Naive thymus-derived CD4-positive, alpha-beta T cell (primary cell): Measurements from ENCODE around the gene IL1RAPL2. TPM values are rescaled to one million over a fixed set of nuclear protein-coding genes. Genes with fewer than 3 reads are reported as not detected.

Experiments used
- ATAC-seq: fragments of 150-1000 bp; cut with Tn5 transposase; 2 replicates; pipeline ENCODE4 v1.10.0; 2021; ENCODE audit warnings: mild to moderate bottlenecking, moderate library complexity
- CTCF ChIA-PET: fragments of 350-600 bp; sonication (Branson Sonifier 250); formaldehyde crosslinking; loops from one replicate; lab custom pipeline; 2021; ENCODE audit warnings: antibody characterized with exemption; lab: Charles Lee
- POLR2A ChIA-PET: fragments of 350-600 bp; sonication (Branson Sonifier 250); formaldehyde crosslinking; loops from one replicate; lab custom pipeline; 2021; ENCODE audit warnings: antibody characterized with exemption, inconsistent platforms; lab: Charles Lee
- DNase-seq, 9 donors: peaks; one replicate each; pipeline versions ENCODE4 v3.0.0 to v3.0.0-alpha.2; 2020 to 2022; ENCODE audit warnings: mixed read lengths in 1 of 9
- H3K27ac ChIP-seq: one replicate; pipeline ENCODE4 v1.7.0; 2013; ENCODE audit warnings: mild to moderate bottlenecking, low read depth, low read length, moderate library complexity
- H3K27me3 ChIP-seq, 2 donors: one replicate each; pipeline ENCODE4 v1.7.0; 2013; ENCODE audit warnings: low read length in 2 of 2, mild to moderate bottlenecking in 2 of 2, moderate library complexity in 2 of 2; ENCODE audit not compliant: control insufficient read depth in 2 of 2, insufficient read depth in 2 of 2
- H3K36me3 ChIP-seq, 3 experiments: 1 replicate in 2 of 3; 2 replicates in 1 of 3; pipeline ENCODE4 v1.7.0; 2013; ENCODE audit warnings: low read length in 3 of 3, mild to moderate bottlenecking in 3 of 3, moderate library complexity in 1 of 3; ENCODE audit not compliant: insufficient read depth in 3 of 3, control insufficient read depth in 2 of 3
- H3K4me1 ChIP-seq, 2 donors: one replicate each; pipeline ENCODE4 v1.7.0; 2013; ENCODE audit warnings: low read length in 2 of 2, mild to moderate bottlenecking in 2 of 2, moderate library complexity in 1 of 2; ENCODE audit not compliant: control insufficient read depth in 2 of 2, insufficient read depth in 2 of 2
- H3K4me3 ChIP-seq: 2 replicates; pipeline ENCODE4 v1.7.0; 2013; ENCODE audit warnings: mild to moderate bottlenecking, low read length
- H3K9me3 ChIP-seq, 3 experiments: 1 replicate in 2 of 3; 2 replicates in 1 of 3; pipeline ENCODE4 v1.7.0; 2013; ENCODE audit warnings: low read length in 3 of 3; ENCODE audit not compliant: control insufficient read depth in 2 of 3
- H3K27ac Mint-ChIP-seq, 9 donors: one replicate each; pipeline ENCODE4 v1.8.0; 2020 to 2022; ENCODE audit warnings: mixed read lengths in 9 of 9, mild to moderate bottlenecking in 8 of 9, moderate library complexity in 5 of 9, inconsistent platforms in 2 of 9
- H3K27me3 Mint-ChIP-seq, 5 donors: one replicate each; pipeline ENCODE4 v1.8.0; 2021 to 2022; ENCODE audit warnings: mixed read lengths in 5 of 5, mild to moderate bottlenecking in 1 of 5
- H3K36me3 Mint-ChIP-seq, 5 donors: one replicate each; pipeline ENCODE4 v1.8.0; 2020 to 2022; ENCODE audit warnings: mixed read lengths in 5 of 5, mild to moderate bottlenecking in 3 of 5, inconsistent platforms in 1 of 5
- H3K4me1 Mint-ChIP-seq, 7 donors: one replicate each; pipeline ENCODE4 v1.8.0; 2020 to 2022; ENCODE audit warnings: mixed read lengths in 7 of 7, mild to moderate bottlenecking in 3 of 7, inconsistent platforms in 1 of 7
- H3K4me3 Mint-ChIP-seq, 10 donors: one replicate each; pipeline ENCODE4 v1.8.0; 2020 to 2022; ENCODE audit warnings: mild to moderate bottlenecking in 10 of 10, mixed read lengths in 10 of 10, moderate library complexity in 6 of 10, inconsistent platforms in 2 of 10
- H3K9me3 Mint-ChIP-seq, 11 donors: one replicate each; pipeline ENCODE4 v1.8.0; 2020 to 2022; ENCODE audit warnings: mixed read lengths in 11 of 11, mild to moderate bottlenecking in 4 of 11, inconsistent platforms in 1 of 11, moderate library complexity in 1 of 11
- intact Hi-C, 2 donors: fragments of 100-400 bp; cut with micrococcal nuclease; formaldehyde crosslinking; loops; one replicate each; pipeline ENCODE4 v1.15.1; 2023
- polyA plus RNA-seq, 2 donors: library from polyadenylated mRNA; unstranded; fragments of 300-500 nt; fragmentation: Illumina TruSeq; gene quantifications; one replicate each; pipeline ENCODE4 v1.2.3, GENCODE V29; 2021
- total RNA-seq, 6 experiments: library from RNA in 5 of 6; stranded (reverse) in 5 of 6; gene quantifications; 1 replicate in 5 of 6; 2 replicates in 1 of 6; pipeline ENCODE4 v1.2.3 and lab custom pipeline; 2021 to 2026

The IL1RAPL2 gene
- total and polyA plus RNA-seq, 7 experiments from 2014 or later, result not detected

DNA sequence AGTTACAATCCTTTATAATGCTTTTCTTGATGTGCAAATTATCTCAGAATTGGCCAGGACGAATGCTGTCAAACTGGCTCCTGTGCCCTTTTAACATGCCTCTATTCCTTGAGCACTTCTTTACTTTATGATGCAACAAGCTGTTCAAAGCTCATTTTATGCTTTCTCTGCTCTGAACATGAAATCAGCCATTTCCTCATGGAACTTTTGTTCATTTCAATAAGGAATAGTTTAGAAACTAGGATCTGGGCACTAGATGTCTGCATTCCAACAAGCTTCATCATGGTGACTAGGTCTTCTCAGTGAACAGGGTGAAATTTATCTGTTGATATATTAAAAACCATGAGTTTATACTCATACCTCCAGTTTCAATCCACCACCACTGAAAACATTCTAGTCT is 741.8 kb downstream of the IL1RAPL2 start:
- H3K27ac ChIP-seq, result no peak overlapping the region
- intact Hi-C loops, result no loop called here
- no peak overlapping the region for H3K4me3 ChIP-seq
- no peaks in the 10 kb centered on the region for H3K27me3 Mint-ChIP-seq
- ChIA-PET POLR2A (no interaction called here), CTCF (no interaction called here)
- no peak for DNase-seq
- H3K27me3 ChIP-seq, result no peaks in the 10 kb centered on the region
- no peaks in the 10 kb centered on the region for H3K4me1 Mint-ChIP-seq
- no peak overlapping the region for H3K4me3 Mint-ChIP-seq
- H3K36me3 Mint-ChIP-seq, result no peaks in the 10 kb centered on the region
- no peaks in the 10 kb centered on the region for H3K36me3 ChIP-seq
- H3K9me3 ChIP-seq, result no peaks in the 10 kb centered on the region
- H3K9me3 Mint-ChIP-seq, result no peaks in the 10 kb centered on the region
- no peak overlapping the region for H3K27ac Mint-ChIP-seq
- ATAC-seq, result no peak
- H3K4me1 ChIP-seq, result no peaks in the 10 kb centered on the region

DNA sequence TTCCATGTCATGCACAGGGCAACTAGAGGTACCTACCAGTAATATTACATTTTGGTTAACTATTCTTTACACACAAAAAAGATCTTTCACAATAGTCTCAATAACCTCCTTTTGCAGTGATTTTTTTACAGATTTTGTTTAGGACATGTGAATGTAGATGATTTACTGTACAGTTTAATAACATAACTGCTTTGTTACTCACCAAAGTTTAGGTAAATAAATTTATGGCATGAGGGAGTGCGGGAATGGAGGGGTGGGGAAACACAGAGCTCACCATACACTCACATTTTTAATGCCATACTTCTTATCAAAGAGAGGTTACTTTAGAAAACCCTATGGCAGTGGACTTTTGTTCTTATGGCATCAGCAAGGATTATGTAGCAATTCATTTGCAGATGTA is 747.6 kb downstream of the IL1RAPL2 start:
- Histone ChIP-seq H3K9me3 (no peaks in the 10 kb centered on the region), H3K27me3 (no peaks in the 10 kb centered on the region), H3K4me1 (no peaks in the 10 kb centered on the region), H3K27ac (no peak overlapping the region), H3K4me3 (no peak overlapping the region), H3K36me3 (no peaks in the 10 kb centered on the region)
- ATAC-seq, result no peak
- intact Hi-C loops, result no loop called here
- Mint-ChIP-seq H3K27me3 (no peaks in the 10 kb centered on the region), H3K27ac (no peak overlapping the region), H3K4me3 (no peak overlapping the region), H3K4me1 (no peaks in the 10 kb centered on the region), H3K36me3 (no peaks in the 10 kb centered on the region), H3K9me3 (no peaks in the 10 kb centered on the region)
- no peak for DNase-seq
- ChIA-PET CTCF (no interaction called here), POLR2A (no interaction called here)

DNA sequence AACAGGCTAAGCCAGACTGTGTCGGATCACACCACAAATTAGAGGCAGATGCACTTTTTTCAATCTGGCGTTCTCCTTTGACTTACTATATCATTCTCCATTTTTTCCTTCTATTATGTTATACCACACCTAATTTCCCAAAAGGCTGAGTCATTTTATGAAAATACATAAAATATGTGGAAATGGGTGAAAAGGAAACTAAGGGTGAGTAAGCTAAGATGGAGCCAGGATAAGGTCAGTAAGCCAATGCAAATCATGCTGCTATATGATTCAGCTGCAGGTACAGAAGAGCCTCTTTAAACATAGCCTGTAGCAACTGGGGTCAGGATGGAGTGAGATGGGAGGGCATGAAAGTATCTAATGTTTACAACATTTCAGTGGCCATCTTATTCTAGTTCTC is 748.5 kb downstream of the IL1RAPL2 start:
- DNase-seq, result no peak
- H3K27me3 ChIP-seq, result no peaks in the 10 kb centered on the region
- Mint-ChIP-seq H3K9me3 (no peaks in the 10 kb centered on the region), H3K4me3 (no peak overlapping the region), H3K27ac (no peak overlapping the region), H3K36me3 (no peaks in the 10 kb centered on the region), H3K4me1 (no peaks in the 10 kb centered on the region), H3K27me3 (no peaks in the 10 kb centered on the region)
- CTCF ChIA-PET, result no interaction called here
- no peak overlapping the region for H3K4me3 ChIP-seq
- H3K4me1 ChIP-seq, result no peaks in the 10 kb centered on the region
- POLR2A ChIA-PET, result no interaction called here
- H3K27ac ChIP-seq, result no peak overlapping the region
- no peak for ATAC-seq
- no peaks in the 10 kb centered on the region for H3K36me3 ChIP-seq
- no peaks in the 10 kb centered on the region for H3K9me3 ChIP-seq
- intact Hi-C loops, result no loop called here

DNA sequence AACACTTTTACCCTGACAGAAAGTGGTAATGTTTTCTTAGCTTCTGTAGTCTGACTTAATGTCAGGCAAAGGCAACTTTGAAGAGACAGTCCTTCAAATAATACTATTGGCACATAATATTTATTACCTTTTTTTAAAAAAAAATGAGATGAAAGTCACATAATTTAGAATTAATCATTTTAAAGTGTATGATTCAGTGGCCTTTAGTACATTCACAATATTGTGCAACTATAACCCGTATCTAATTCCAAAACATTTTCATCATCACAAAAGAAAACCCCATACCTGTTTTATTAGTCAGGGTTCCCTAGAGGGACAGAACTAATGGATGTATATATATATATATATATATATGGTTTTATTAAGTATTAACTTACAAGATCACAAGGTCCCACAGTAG is 749.2 kb downstream of the IL1RAPL2 start:
- ChIA-PET POLR2A (no interaction called here), CTCF (no interaction called here)
- intact Hi-C loops, result no loop called here
- DNase-seq (no peak), ATAC-seq (no peak)
- Histone ChIP-seq H3K27ac (no peak overlapping the region), H3K4me1 (no peaks in the 10 kb centered on the region), H3K36me3 (no peaks in the 10 kb centered on the region), H3K9me3 (no peaks in the 10 kb centered on the region), H3K4me3 (no peak overlapping the region), H3K27me3 (no peaks in the 10 kb centered on the region)
- no peaks in the 10 kb centered on the region for H3K9me3 Mint-ChIP-seq
- H3K27me3 Mint-ChIP-seq, result no peaks in the 10 kb centered on the region
- H3K4me3 Mint-ChIP-seq, result no peak overlapping the region
- H3K27ac Mint-ChIP-seq, result no peak overlapping the region
- H3K36me3 Mint-ChIP-seq, result no peaks in the 10 kb centered on the region
- no peaks in the 10 kb centered on the region for H3K4me1 Mint-ChIP-seq

DNA sequence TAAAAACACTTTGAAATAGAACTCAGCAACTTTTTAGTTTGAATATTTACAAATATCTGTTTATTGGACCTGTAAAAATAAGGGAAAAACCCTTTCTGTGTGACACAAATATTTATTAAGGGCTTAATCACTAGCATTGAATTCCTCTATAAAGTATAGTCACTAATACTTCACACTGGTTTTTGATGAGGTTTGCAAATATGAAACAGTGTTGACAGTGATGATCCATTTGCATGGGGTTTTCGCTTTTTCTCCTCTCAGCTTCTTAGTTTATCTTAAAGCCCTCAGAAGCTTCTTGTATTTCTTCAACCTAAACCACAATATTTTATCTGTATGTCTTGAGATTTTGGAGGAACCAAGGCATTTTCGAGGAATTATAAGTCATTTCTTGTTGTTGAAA is 751.1 kb downstream of the IL1RAPL2 start:
- H3K27ac Mint-ChIP-seq, result no peak overlapping the region
- POLR2A ChIA-PET, result no interaction called here
- CTCF ChIA-PET, result no interaction called here
- no peaks in the 10 kb centered on the region for H3K4me1 Mint-ChIP-seq
- H3K4me3 Mint-ChIP-seq, result no peak overlapping the region
- no peaks in the 10 kb centered on the region for H3K4me1 ChIP-seq
- H3K4me3 ChIP-seq, result no peak overlapping the region
- H3K36me3 Mint-ChIP-seq, result no peaks in the 10 kb centered on the region
- no peak overlapping the region for H3K27ac ChIP-seq
- DNase-seq (no peak), ATAC-seq (no peak)
- no peaks in the 10 kb centered on the region for H3K36me3 ChIP-seq
- H3K9me3 Mint-ChIP-seq, result no peaks in the 10 kb centered on the region
- no peaks in the 10 kb centered on the region for H3K27me3 ChIP-seq
- H3K27me3 Mint-ChIP-seq, result no peaks in the 10 kb centered on the region
- no peaks in the 10 kb centered on the region for H3K9me3 ChIP-seq
- intact Hi-C loops, result no loop called here

DNA sequence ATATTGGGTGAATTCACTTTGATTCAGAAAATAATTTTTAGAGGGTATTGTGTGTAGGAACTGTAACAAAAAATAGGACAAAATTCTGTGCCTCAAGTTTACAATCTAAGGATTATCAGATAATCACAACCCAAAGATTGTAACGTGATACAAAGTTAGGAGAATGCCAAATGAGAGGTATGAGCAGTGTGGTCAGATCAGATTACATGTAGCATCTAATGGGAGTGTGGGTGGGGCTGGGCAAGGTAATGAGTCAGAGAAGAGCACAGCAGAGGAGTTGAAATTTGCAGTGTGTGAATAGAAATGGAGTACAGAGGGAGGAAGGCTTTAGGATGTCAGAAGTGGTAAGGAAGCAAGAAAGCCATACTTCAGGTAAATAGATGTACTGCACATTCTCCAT is 757.9 kb downstream of the IL1RAPL2 start:
- CTCF ChIA-PET, result no interaction called here
- POLR2A ChIA-PET, result no interaction called here
- no peak overlapping the region for H3K4me3 Mint-ChIP-seq
- peaks cover 0 to 2% (median 0%) of the 10 kb centered on the region in 11 donors for H3K9me3 Mint-ChIP-seq
- intact Hi-C loops, result no loop called here
- H3K27me3 ChIP-seq, result no peaks in the 10 kb centered on the region
- H3K27ac ChIP-seq, result no peak overlapping the region
- DNase-seq (no peak), ATAC-seq (no peak)
- no peaks in the 10 kb centered on the region for H3K36me3 Mint-ChIP-seq
- no peaks in the 10 kb centered on the region for H3K27me3 Mint-ChIP-seq
- no peaks in the 10 kb centered on the region for H3K36me3 ChIP-seq
- no peaks in the 10 kb centered on the region for H3K9me3 ChIP-seq
- H3K27ac Mint-ChIP-seq, result no peak overlapping the region
- no peaks in the 10 kb centered on the region for H3K4me1 Mint-ChIP-seq
- no peaks in the 10 kb centered on the region for H3K4me1 ChIP-seq
- H3K4me3 ChIP-seq, result no peak overlapping the region

DNA sequence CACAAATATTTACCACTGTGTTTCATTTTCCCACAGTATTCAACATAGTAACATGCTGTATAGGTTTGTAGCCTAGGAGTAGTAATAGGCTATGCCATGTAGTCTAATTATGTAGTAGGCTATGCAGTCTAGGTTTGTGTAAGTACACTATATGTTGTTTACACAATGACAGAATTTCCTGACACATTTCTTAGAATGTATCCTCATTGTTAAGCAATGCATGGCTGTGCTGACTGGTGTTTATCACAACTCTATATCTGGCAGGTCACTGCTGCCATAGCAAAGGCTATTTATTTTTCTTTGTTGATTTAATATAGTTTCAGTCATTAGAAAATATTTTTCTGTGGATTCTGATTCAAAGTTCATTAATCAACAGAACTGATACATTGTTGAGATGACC is 762.8 kb downstream of the IL1RAPL2 start:
- no peak for ATAC-seq
- H3K27me3 ChIP-seq, result no peaks in the 10 kb centered on the region
- no peak overlapping the region for H3K27ac ChIP-seq
- Mint-ChIP-seq H3K27ac (no peak overlapping the region), H3K4me1 (no peaks in the 10 kb centered on the region), H3K4me3 (no peak overlapping the region), H3K9me3 (peaks cover 0 to 2% (median 0%) of the 10 kb centered on the region in 11 donors), H3K36me3 (no peaks in the 10 kb centered on the region), H3K27me3 (no peaks in the 10 kb centered on the region)
- no peak for DNase-seq
- H3K4me1 ChIP-seq, result no peaks in the 10 kb centered on the region
- intact Hi-C loops, result no loop called here
- ChIA-PET CTCF (no interaction called here), POLR2A (no interaction called here)
- H3K9me3 ChIP-seq, result no peaks in the 10 kb centered on the region
- no peak overlapping the region for H3K4me3 ChIP-seq
- no peaks in the 10 kb centered on the region for H3K36me3 ChIP-seq
